ENCODE data around the gene SRD5A1.

- TF ChIP-seq EZH2 (IDR thresholded peaks at IDR 0.05) = no peak
- no peak for TF ChIP-seq POLR2AphosphoS5 (IDR thresholded peaks at IDR 0.05; ENCODE audit: borderline replicate concordance, low read depth, low read length)
These were observed 77.5 kb downstream of the SRD5A1 start for GRCh38 chr5:6710551-6711318.

Data from SK-N-MC (cell line).